IMR-90 (cell line): ENCODE measurements around the gene PDCD1LG2. TPM values are rescaled to one million over a fixed set of nuclear protein-coding genes. Genes with fewer than 3 reads are reported as not detected.

ENCODE experiments used
- ATAC-seq: fragments of 200-7000 bp; cut with Tn5 transposase; 2 replicates; pipeline ENCODE4 v1.9.1; 2020; ENCODE audit warnings: low read depth, mild to moderate bottlenecking, moderate library complexity
- BruUV-seq: library from RNA; stranded (reverse); fragments of 400-500 nt; replicated peaks from 2 replicates; lab custom pipeline; 2021; lab: Mats Ljungman, UMichigan
- CTCF ChIA-PET: fragments of 300-600 bp; formaldehyde crosslinking; extraction: SDS; loops from one replicate; lab custom pipeline; 2021; ENCODE audit warnings: antibody characterized with exemption; lab: Yijun Ruan, JAX
- POLR2A ChIA-PET: fragments of 300-600 bp; sonication (Branson Sonifier 250); formaldehyde crosslinking; loops from one replicate; lab custom pipeline; 2022; ENCODE audit warnings: antibody characterized with exemption; ENCODE audit not compliant: unreplicated experiment; lab: Charles Lee
- DNase-seq: peaks from one replicate; pipeline ENCODE4 v3.0.0; 2013
- H2AFZ ChIP-seq: replicated peaks from 2 replicates; pipeline ENCODE3; 2013; ENCODE audit warnings: low read length, mild to moderate bottlenecking; ENCODE audit not compliant: poor library complexity
- H2AK5ac ChIP-seq: 2 replicates; pipeline ENCODE4 v1.6.1; 2013; ENCODE audit warnings: low read depth, low read length, inconsistent platforms
- H2AK9ac ChIP-seq: replicated peaks from 2 replicates; pipeline ENCODE3; 2013; ENCODE audit warnings: mild to moderate bottlenecking, low read depth, low read length, moderate library complexity; ENCODE audit not compliant: poor library complexity
- H2BK120ac ChIP-seq: 2 replicates; pipeline ENCODE4 v1.6.1; 2013; ENCODE audit warnings: low read depth, low read length, inconsistent platforms
- H2BK15ac ChIP-seq: 3 replicates; pipeline ENCODE4 v1.6.1; 2013; ENCODE audit warnings: low read depth, low read length, inconsistent platforms
- H2BK20ac ChIP-seq: 2 replicates; pipeline ENCODE4 v1.6.1; 2013; ENCODE audit warnings: low read depth, mild to moderate bottlenecking, inconsistent platforms, low read length, moderate library complexity
- H2BK5ac ChIP-seq: 2 replicates; pipeline ENCODE4 v1.6.1; 2013; ENCODE audit warnings: mild to moderate bottlenecking, low read depth, low read length, inconsistent platforms; ENCODE audit not compliant: poor library complexity, severe bottlenecking
- H3K14ac ChIP-seq: replicated peaks from 2 replicates; pipeline ENCODE4 v1.6.1; 2013; ENCODE audit warnings: low read depth, low read length, inconsistent platforms
- H3K18ac ChIP-seq: 2 replicates; pipeline ENCODE4 v1.6.1; 2013; ENCODE audit warnings: low read depth, low read length, control low read depth
- H3K23ac ChIP-seq: 2 replicates; pipeline ENCODE4 v1.6.1; 2013; ENCODE audit warnings: low read depth, low read length, inconsistent platforms
- H3K27ac ChIP-seq: 2 replicates; pipeline ENCODE4 v1.5.1; 2013; ENCODE audit warnings: mild to moderate bottlenecking, control low read depth, low read length; ENCODE audit not compliant: insufficient read depth
- H3K27me3 ChIP-seq: 2 replicates; pipeline ENCODE4 v1.6.1; 2013; ENCODE audit warnings: low read length; ENCODE audit not compliant: control insufficient read depth, insufficient read depth
- H3K36me3 ChIP-seq: 2 replicates; pipeline ENCODE4 v1.6.1; 2013; ENCODE audit warnings: low read length, mixed read lengths; ENCODE audit not compliant: control insufficient read depth, insufficient read depth
- H3K4ac ChIP-seq: 2 replicates; pipeline ENCODE4 v1.6.1; 2013; ENCODE audit warnings: low read depth, low read length, inconsistent platforms
- H3K4me1 ChIP-seq: 2 replicates; pipeline ENCODE4 v1.6.1; 2013; ENCODE audit warnings: low read length, mixed read lengths; ENCODE audit not compliant: control insufficient read depth, insufficient read depth
- H3K4me2 ChIP-seq: 2 replicates; pipeline ENCODE4 v1.6.1; 2013; ENCODE audit warnings: low read depth, mild to moderate bottlenecking, control low read depth, low read length, moderate library complexity
- H3K4me3 ChIP-seq: 2 replicates; pipeline ENCODE4 v1.5.1; 2013; ENCODE audit warnings: low read depth, mild to moderate bottlenecking, control low read depth, low read length, moderate library complexity; ENCODE audit not compliant: insufficient read depth
- H3K56ac ChIP-seq: 2 replicates; pipeline ENCODE4 v1.6.1; 2013; ENCODE audit warnings: low read length, inconsistent platforms; ENCODE audit not compliant: insufficient read depth; ENCODE audit errors: extremely low read depth
- H3K79me1 ChIP-seq, 2 experiments: 2 replicates each; pipeline ENCODE4 v1.6.1; 2013; ENCODE audit warnings: low read length in 2 of 2, inconsistent platforms in 1 of 2, low read depth in 1 of 2
- H3K9ac ChIP-seq: 2 replicates; pipeline ENCODE4 v1.6.1; 2013; ENCODE audit warnings: low read depth, low read length, control low read depth
- H3K9me1 ChIP-seq: 2 replicates; pipeline ENCODE4 v1.6.1; 2013; ENCODE audit warnings: low read length, inconsistent platforms; ENCODE audit not compliant: insufficient read depth
- H3K9me3 ChIP-seq: 2 replicates; pipeline ENCODE4 v1.6.1; 2013; ENCODE audit warnings: low read length; ENCODE audit not compliant: control insufficient read depth, insufficient read depth
- H4K20me1 ChIP-seq: 2 replicates; pipeline ENCODE4 v1.6.1; 2013; ENCODE audit warnings: low read length, inconsistent platforms; ENCODE audit not compliant: insufficient read depth
- H4K5ac ChIP-seq: 2 replicates; pipeline ENCODE4 v1.6.1; 2013; ENCODE audit warnings: mild to moderate bottlenecking, low read depth, low read length, control low read depth
- H4K8ac ChIP-seq, 2 experiments: 2 replicates each; pipeline ENCODE4 v1.6.1; 2013; ENCODE audit warnings: low read depth in 2 of 2, low read length in 2 of 2, control low read depth in 1 of 2, inconsistent platforms in 1 of 2
- H4K91ac ChIP-seq: 2 replicates; pipeline ENCODE4 v1.6.1; 2013; ENCODE audit warnings: low read depth, low read length, inconsistent platforms; ENCODE audit not compliant: insufficient read depth
- BHLHE40 ChIP-seq: fragments of 150-350 bp; IDR thresholded peaks from 2 replicates; pipeline ENCODE4 v1.6.1; 2016; ENCODE audit warnings: mild to moderate bottlenecking, low read depth, low read length
- CEBPB ChIP-seq: IDR thresholded peaks from 2 replicates; pipeline ENCODE4 v1.6.1; 2012; ENCODE audit warnings: low read depth, low read length, improper control_type of control experiment
- CTCF ChIP-seq: conservative IDR thresholded peaks from 2 replicates; pipeline ENCODE4 v1.5.1; 2012; ENCODE audit warnings: mild to moderate bottlenecking, low read depth, low read length, improper control_type of control experiment
- ELK1 ChIP-seq: fragments of 150-350 bp; IDR thresholded peaks from 2 replicates; pipeline ENCODE4 v1.6.1; 2016; ENCODE audit warnings: low read depth, mild to moderate bottlenecking, low read length, moderate library complexity, borderline replicate concordance
- FOS ChIP-seq: fragments of 150-350 bp; IDR thresholded peaks from 2 replicates; pipeline ENCODE4 v1.6.1; 2016; ENCODE audit warnings: low read depth, low read length
- MAFK ChIP-seq: IDR thresholded peaks from 2 replicates; pipeline ENCODE4 v1.6.1; 2012; ENCODE audit warnings: low read depth, low read length, improper control_type of control experiment
- MAZ ChIP-seq: IDR thresholded peaks from 2 replicates; pipeline ENCODE4 v1.6.1; 2012; ENCODE audit warnings: low read depth, mild to moderate bottlenecking, low read length, improper control_type of control experiment, moderate library complexity, borderline replicate concordance
- MXI1 ChIP-seq: IDR thresholded peaks from 2 replicates; pipeline ENCODE4 v1.6.1; 2012; ENCODE audit warnings: low read depth, mild to moderate bottlenecking, low read length, moderate library complexity, borderline replicate concordance
- NFE2L2 ChIP-seq: fragments of 150-350 bp; IDR thresholded peaks from 2 replicates; pipeline ENCODE4 v1.6.1; 2016; ENCODE audit warnings: low read depth, mild to moderate bottlenecking, low read length
- POLR2A ChIP-seq: IDR thresholded peaks from 2 replicates; pipeline ENCODE4 v1.6.1; 2012; ENCODE audit warnings: mild to moderate bottlenecking, low read depth, low read length
- RCOR1 ChIP-seq: IDR thresholded peaks from 2 replicates; pipeline ENCODE4 v1.6.1; 2012; ENCODE audit warnings: mild to moderate bottlenecking, low read length, improper control_type of control experiment; ENCODE audit not compliant: insufficient replicate concordance
- RFX5 ChIP-seq: IDR thresholded peaks from 2 replicates; pipeline ENCODE4 v1.8.0; 2012; ENCODE audit warnings: low read depth, mild to moderate bottlenecking, low read length, moderate library complexity
- SMC3 ChIP-seq: fragments of 150-350 bp; IDR thresholded peaks from 2 replicates; pipeline ENCODE4 v1.6.1; 2016; ENCODE audit warnings: low read depth, mild to moderate bottlenecking, antibody characterized with exemption, low read length, moderate library complexity
- WGBS, 2 experiments: methylation state at CpG; one replicate each; pipeline versions ENCODE4 v1.1.5 to v1.1.7; 2013; ENCODE audit warnings: missing lambda C conversion rate in 2 of 2; ENCODE audit not compliant: insufficient read length in 1 of 2; ENCODE audit errors: extremely low coverage in 2 of 2; 5-methylcytosine and 5-hydroxymethylcytosine counted together
- dilution Hi-C: fragments of 300-500 bp; cut with HindIII; formaldehyde crosslinking; loops from one replicate; pipeline ENCODE4 v1.14.3; 2018; ENCODE audit warnings: low sequenced_read_pairs; ENCODE audit not compliant: unreplicated experiment
- in situ Hi-C: fragments of 300-500 bp; cut with MboI; formaldehyde crosslinking; loops from 3 replicates; pipeline ENCODE4 v1.14.3; 2019; ENCODE audit warnings: low sequenced_read_pairs, inconsistent platforms, mixed read lengths
- intact Hi-C: fragments of 100-400 bp; cut with micrococcal nuclease; formaldehyde crosslinking; loops from 2 replicates; pipeline ENCODE4 v1.10.0; 2022
- polyA plus RNA-seq, 3 experiments: library from polyadenylated mRNA; depleted of rRNA; stranded (reverse); fragments of >200 nt; gene quantifications; 2 replicates each; pipeline ENCODE4 v1.2.3, GENCODE V29; 2012; ENCODE audit warnings: low replicate concordance in 1 of 3
- total RNA-seq: library from RNA; depleted of rRNA; stranded (reverse); fragments of >200 nt; gene quantifications from 2 replicates; pipeline ENCODE4 v1.2.3, GENCODE V29; 2012

The PDCD1LG2 gene
- total and polyA plus RNA-seq, 2 of the 4 experiments (the other 2 are of a cell fraction): 17.5 to 33.3 TPM

GRCh38 chr9:5466766-5467165 is 43.6 kb upstream of the PDCD1LG2 start:
- POLR2A ChIA-PET: no interaction called here
- Histone ChIP-seq H4K8ac (peak overlapping the region in 1 of 2 experiments; percentile 46; a peak in 1 of 4 replicates), H2BK120ac (no peak overlapping the region), H4K5ac (no peak overlapping the region), H3K4me2 (no peak overlapping the region), H3K18ac (0 out of 2 replicates have a peak overlapping the region, but pooled peaks have one; percentile 11), H4K91ac (peak overlapping the region; percentile 34; the same call in 1 of the 2 replicates), H3K4ac (no peak overlapping the region), H3K9ac (no peak overlapping the region), H2BK15ac (no peak overlapping the region; the same call in 2 of the 3 replicates), H2AK9ac (no peak overlapping the region), H3K27ac (no peak overlapping the region), H3K36me3 (peaks cover 23% of the 10 kb centered on the region), H2BK20ac (no peak overlapping the region), H4K20me1 (no peaks in the 10 kb centered on the region), H3K9me1 (peaks cover 16% of the 10 kb centered on the region), H2BK5ac (peak overlapping the region; percentile 40), H3K14ac (no peak overlapping the region), H3K4me1 (no peaks in the 10 kb centered on the region), H3K4me3 (no peak overlapping the region), H3K9me3 (no peaks in the 10 kb centered on the region), H2AFZ (no peak overlapping the region), H3K27me3 (no peaks in the 10 kb centered on the region), H3K79me1 (peaks cover 14 to 25% of the 10 kb centered on the region in 2 experiments), H3K23ac (no peak overlapping the region), H3K56ac (no peak overlapping the region), H2AK5ac (no peak overlapping the region)
- TF ChIP-seq FOS: no peak
- no peak for TF ChIP-seq RFX5
- TF ChIP-seq CEBPB: no peak
- TF ChIP-seq RCOR1: no peak
- no peak for TF ChIP-seq ELK1
- TF ChIP-seq CTCF: no peak
- no peak for TF ChIP-seq MAZ
- no peak for TF ChIP-seq MAFK
- TF ChIP-seq MXI1: no peak
- TF ChIP-seq BHLHE40: no peak
- no peak for TF ChIP-seq SMC3
- TF ChIP-seq POLR2A: no peak
- no peak for TF ChIP-seq NFE2L2
- no CpG with 5 or more reads among the region's 2 CpGs for WGBS, 2 experiments
- dilution Hi-C loops (no loop called here), intact Hi-C loops (no loop called here), in situ Hi-C loops (loop anchor here (25.0 kb wide), 1 partner anchor 246 kb away; no protein-coding TSS in a partner anchor)
- ATAC-seq: no peak
- no TSS peak for BruUV-seq
- DNase-seq: no peak
- CTCF ChIA-PET: no interaction called here
